Neural progenitor cell (in vitro differentiated cells): Measurements from ENCODE around the gene ADGRV1. TPM values are rescaled to one million over a fixed set of nuclear protein-coding genes. Genes with fewer than 3 reads are reported as not detected.

Experiments
- DNase-seq: peaks from one replicate; pipeline ENCODE4 v3.0.0-alpha.2; 2016; ENCODE audit warnings: low spot score
- H2AFZ ChIP-seq: fragments of 200-600 bp; sonication (generic); replicated peaks from 2 replicates; pipeline ENCODE4 v1.6.1; 2016; ENCODE audit warnings: antibody characterized with exemption
- H3F3A ChIP-seq: fragments of 200-600 bp; sonication (generic); 2 replicates; pipeline ENCODE4 v1.6.1; 2016; ENCODE audit warnings: antibody characterized with exemption, low read depth
- H3K27ac ChIP-seq: fragments of 200-600 bp; sonication (generic); 2 replicates; pipeline ENCODE4 v1.5.1; 2016; ENCODE audit warnings: mild to moderate bottlenecking
- H3K27me3 ChIP-seq: fragments of 200-600 bp; sonication (generic); 2 replicates; pipeline ENCODE4 v1.6.1; 2016; ENCODE audit warnings: mild to moderate bottlenecking, moderate library complexity
- H3K36me3 ChIP-seq: fragments of 200-600 bp; sonication (generic); 2 replicates; pipeline ENCODE4 v1.5.1; 2016
- H3K4me1 ChIP-seq: fragments of 200-600 bp; sonication (generic); 2 replicates; pipeline ENCODE4 v1.6.1; 2016; ENCODE audit warnings: mixed run types
- H3K4me2 ChIP-seq: fragments of 200-600 bp; sonication (generic); 2 replicates; pipeline ENCODE4 v1.6.1; 2016
- H3K4me3 ChIP-seq: fragments of 200-600 bp; sonication (generic); 2 replicates; pipeline ENCODE4 v1.5.1; 2016
- H3K79me2 ChIP-seq: fragments of 200-600 bp; sonication (generic); 2 replicates; pipeline ENCODE4 v1.6.1; 2016; ENCODE audit warnings: low read depth
- H3K9ac ChIP-seq: fragments of 200-600 bp; sonication (generic); 2 replicates; pipeline ENCODE4 v1.6.1; 2016
- H3K9me3 ChIP-seq: fragments of 200-600 bp; sonication (generic); 2 replicates; pipeline ENCODE4 v1.5.1; 2016; ENCODE audit warnings: low read depth
- H4K20me1 ChIP-seq: fragments of 200-600 bp; sonication (generic); 2 replicates; pipeline ENCODE4 v1.6.1; 2016; ENCODE audit warnings: low read depth
- H3K27ac Mint-ChIP-seq: 3 replicates; pipeline ENCODE4 v1.8.0; 2021; ENCODE audit warnings: mixed read lengths
- H3K27me3 Mint-ChIP-seq: 2 replicates; pipeline ENCODE4 v1.8.0; 2022; ENCODE audit warnings: low read depth, mild to moderate bottlenecking, inconsistent platforms, moderate library complexity, mixed read lengths; ENCODE audit not compliant: insufficient read depth
- H3K36me3 Mint-ChIP-seq: 3 replicates; pipeline ENCODE4 v1.8.0; 2021; ENCODE audit warnings: mixed read lengths
- H3K4me1 Mint-ChIP-seq: 3 replicates; pipeline ENCODE4 v1.8.0; 2021; ENCODE audit warnings: mixed read lengths
- H3K4me3 Mint-ChIP-seq: 3 replicates; pipeline ENCODE4 v1.8.0; 2021; ENCODE audit warnings: mild to moderate bottlenecking, moderate library complexity, mixed read lengths
- H3K9me3 Mint-ChIP-seq: 3 replicates; pipeline ENCODE4 v1.8.0; 2020; ENCODE audit warnings: mixed read lengths
- CTCF ChIP-seq: fragments of 200-600 bp; sonication (generic); IDR thresholded peaks from 2 replicates; pipeline ENCODE4 v1.5.1; 2017; ENCODE audit warnings: antibody characterized with exemption, mild to moderate bottlenecking
- EZH2 ChIP-seq: fragments of 200-600 bp; sonication (generic); IDR thresholded peaks from 2 replicates; pipeline ENCODE4 v1.6.1; 2017; ENCODE audit warnings: antibody characterized with exemption, mild to moderate bottlenecking, moderate library complexity
- EZH2phosphoT487 ChIP-seq: fragments of 200-600 bp; sonication (generic); IDR thresholded peaks from 2 replicates; pipeline ENCODE4 v1.6.1; 2017; ENCODE audit warnings: antibody characterized with exemption
- total RNA-seq: library from RNA; depleted of rRNA; stranded (reverse); fragments of >200 nt; gene quantifications from 2 replicates; pipeline ENCODE4 v1.2.3, GENCODE V29; 2015; ENCODE audit warnings: low replicate concordance

The ADGRV1 gene
- total RNA-seq, 1 donor from 2014 or later = 151 TPM

- Mint-ChIP-seq H3K27me3 (no peaks in the 10 kb centered on the region), H3K4me3 (no peak overlapping the region), H3K9me3 (no peaks in the 10 kb centered on the region), H3K36me3 (peaks cover 39% of the 10 kb centered on the region), H3K4me1 (peaks cover 2% of the 10 kb centered on the region), H3K27ac (no peak overlapping the region)
- H3K79me2 ChIP-seq = no peaks in the 10 kb centered on the region
- H3K4me1 ChIP-seq = no peaks in the 10 kb centered on the region
- no peaks in the 10 kb centered on the region for H3F3A ChIP-seq
- no peaks in the 10 kb centered on the region for H3K9me3 ChIP-seq
- H3K4me3 ChIP-seq = no peak overlapping the region
- H3K27me3 ChIP-seq = no peaks in the 10 kb centered on the region
- peaks cover 7% of the 10 kb centered on the region for H4K20me1 ChIP-seq
- H3K27ac ChIP-seq = no peak overlapping the region
- no peak overlapping the region for H3K9ac ChIP-seq
- TF ChIP-seq EZH2 = no peak
- no peak for TF ChIP-seq EZH2phosphoT487
- no peak for TF ChIP-seq CTCF
- H3K36me3 ChIP-seq = peaks cover 31% of the 10 kb centered on the region
- no peak overlapping the region for H3K4me2 ChIP-seq
- no peak for DNase-seq
- no peak overlapping the region for H2AFZ ChIP-seq
Observed at GRCh38 chr5:90654215-90654614, 95.6 kb downstream of the ADGRV1 start.

GRCh38 chr5:90655423-90655822 lies 96.8 kb downstream of the ADGRV1 start:
- Histone ChIP-seq H2AFZ (no peak overlapping the region), H3K79me2 (no peaks in the 10 kb centered on the region), H3K4me3 (no peak overlapping the region), H3K9me3 (no peaks in the 10 kb centered on the region), H3K36me3 (peaks cover 33% of the 10 kb centered on the region), H3K4me2 (no peak overlapping the region), H4K20me1 (peaks cover 7% of the 10 kb centered on the region), H3K4me1 (no peaks in the 10 kb centered on the region), H3K27me3 (no peaks in the 10 kb centered on the region), H3K27ac (no peak overlapping the region), H3K9ac (no peak overlapping the region), H3F3A (no peaks in the 10 kb centered on the region)
- Mint-ChIP-seq H3K4me1 (peaks cover 2% of the 10 kb centered on the region), H3K27me3 (no peaks in the 10 kb centered on the region), H3K9me3 (no peaks in the 10 kb centered on the region), H3K4me3 (no peak overlapping the region), H3K27ac (no peak overlapping the region), H3K36me3 (peaks cover 45% of the 10 kb centered on the region)
- DNase-seq = no peak
- TF ChIP-seq EZH2phosphoT487 (no peak), CTCF (no peak), EZH2 (no peak)

GRCh38 chr5:90657030-90657429 lies 98.4 kb downstream of the ADGRV1 start:
- Histone ChIP-seq H3K4me3 (no peak overlapping the region), H3K79me2 (no peaks in the 10 kb centered on the region), H3K4me1 (no peaks in the 10 kb centered on the region), H3K9me3 (no peaks in the 10 kb centered on the region), H3K4me2 (no peak overlapping the region), H3K36me3 (peaks cover 31% of the 10 kb centered on the region), H3K27me3 (no peaks in the 10 kb centered on the region), H4K20me1 (peaks cover 7% of the 10 kb centered on the region), H3K27ac (no peak overlapping the region), H2AFZ (no peak overlapping the region), H3K9ac (no peak overlapping the region), H3F3A (no peaks in the 10 kb centered on the region)
- no peaks in the 10 kb centered on the region for H3K4me1 Mint-ChIP-seq
- no peak for DNase-seq
- H3K4me3 Mint-ChIP-seq = no peak overlapping the region
- H3K36me3 Mint-ChIP-seq = peaks cover 43% of the 10 kb centered on the region
- TF ChIP-seq EZH2phosphoT487 = no peak
- TF ChIP-seq CTCF = no peak
- no peak for TF ChIP-seq EZH2
- no peak overlapping the region for H3K27ac Mint-ChIP-seq
- no peaks in the 10 kb centered on the region for H3K9me3 Mint-ChIP-seq
- no peaks in the 10 kb centered on the region for H3K27me3 Mint-ChIP-seq
